ENCODE data around the gene CDK11A.
"Not testable (repeated sequence)": the region's sequence is repeated elsewhere in the genome, so short reads cannot be mapped to it uniquely, and the experiment has no call there.

CDK11A gene

DNA sequence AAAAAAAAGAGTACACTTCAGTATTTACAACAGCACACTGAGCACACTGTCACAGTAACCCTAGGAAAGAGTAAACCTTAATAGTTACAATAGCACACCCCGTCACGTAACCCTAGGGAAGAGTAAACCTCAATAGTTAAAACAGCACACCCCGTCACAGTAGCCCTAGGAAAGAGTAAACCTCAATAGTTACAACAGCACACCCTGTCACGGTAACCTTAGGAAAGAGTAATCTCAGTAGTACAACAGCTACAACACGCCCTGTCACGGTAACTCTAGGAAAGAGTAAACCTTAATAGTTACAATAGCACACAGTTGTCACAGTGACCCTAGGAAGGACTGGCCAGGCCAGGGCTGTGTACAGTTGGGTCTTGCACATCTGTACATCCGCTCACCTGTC lies 3.0 kb downstream of the CDK11A start:
- no peak for DNase-seq

DNA sequence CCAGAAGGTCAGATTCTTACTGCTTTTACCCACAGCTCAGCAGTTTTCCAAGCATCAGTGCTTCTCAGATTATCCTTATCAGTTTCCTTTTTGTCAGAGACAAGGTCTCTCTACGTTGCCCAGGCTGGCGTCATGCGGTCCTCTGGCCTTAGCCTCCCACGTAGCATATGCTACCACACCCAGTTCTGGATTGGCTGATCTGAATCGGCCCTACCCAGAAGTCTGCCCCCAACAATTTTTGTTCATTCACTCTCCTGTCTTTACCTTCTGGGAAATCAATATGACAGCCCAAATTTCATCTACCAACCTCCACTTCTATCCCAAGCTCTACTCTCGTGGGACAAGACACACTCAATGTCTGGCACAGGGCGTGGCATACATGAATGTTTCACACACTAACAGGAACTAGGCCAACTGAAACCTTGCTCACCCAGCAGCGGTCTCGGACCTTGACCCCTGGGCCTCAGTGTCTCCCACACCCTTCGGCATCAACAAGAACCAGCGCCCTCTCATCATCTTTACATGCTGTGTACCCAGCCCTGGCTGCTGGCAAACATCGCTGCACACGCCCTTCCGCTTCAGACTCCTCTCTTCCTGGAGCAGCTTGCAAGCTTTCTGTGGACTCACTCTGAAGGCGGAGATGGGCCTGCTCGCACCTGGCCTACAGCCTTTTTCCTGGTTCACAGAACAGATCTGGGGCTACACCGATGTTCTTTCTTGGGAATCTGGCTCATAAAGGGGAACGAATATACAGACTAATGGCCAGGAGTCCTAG lies 8.9 kb downstream of the CDK11A start:
- DNase-seq = not testable (repeated sequence)

DNA sequence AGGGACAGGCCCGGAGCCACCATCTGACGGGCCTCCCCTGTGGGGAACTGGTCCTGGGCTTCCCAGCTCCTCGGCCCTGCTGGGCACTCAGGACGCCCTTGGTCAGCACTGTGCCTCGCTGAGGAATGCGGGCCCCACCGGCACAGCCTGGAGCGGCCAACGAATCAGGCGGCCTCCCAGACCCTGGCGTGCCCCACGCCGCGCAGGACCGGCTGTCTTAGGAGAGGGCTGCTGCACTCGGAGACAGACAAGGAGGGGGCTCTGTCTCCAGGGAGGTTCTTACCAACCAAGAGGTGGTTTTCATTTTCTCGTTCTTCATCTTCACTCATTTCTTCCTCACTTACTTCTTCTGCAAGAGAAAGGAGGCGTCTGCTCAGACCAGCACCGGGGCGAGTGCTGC lies 16.3 kb downstream of the CDK11A start:
- not testable (repeated sequence) for DNase-seq

DNA sequence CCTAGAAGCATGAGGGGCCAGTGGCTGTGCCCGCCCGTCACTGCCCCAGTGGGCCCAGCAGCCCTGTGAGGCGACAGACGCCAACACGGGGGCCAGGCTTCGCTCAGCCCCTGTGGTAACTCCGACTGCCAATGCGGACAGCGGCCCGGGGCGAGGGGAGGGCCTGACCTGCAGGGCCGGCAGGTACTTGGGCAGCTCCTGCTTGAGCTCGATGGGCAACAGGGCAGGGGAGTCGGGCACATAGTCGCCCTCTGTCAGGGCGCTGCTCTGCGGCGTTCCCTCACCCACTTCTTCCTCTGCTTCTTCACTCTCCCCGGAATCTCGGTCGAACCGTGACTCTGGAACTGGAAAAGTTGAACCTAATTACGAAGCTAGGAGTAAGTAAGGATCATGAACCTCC lies 16.9 kb downstream of the CDK11A start:
- not testable (repeated sequence) for DNase-seq

DNA sequence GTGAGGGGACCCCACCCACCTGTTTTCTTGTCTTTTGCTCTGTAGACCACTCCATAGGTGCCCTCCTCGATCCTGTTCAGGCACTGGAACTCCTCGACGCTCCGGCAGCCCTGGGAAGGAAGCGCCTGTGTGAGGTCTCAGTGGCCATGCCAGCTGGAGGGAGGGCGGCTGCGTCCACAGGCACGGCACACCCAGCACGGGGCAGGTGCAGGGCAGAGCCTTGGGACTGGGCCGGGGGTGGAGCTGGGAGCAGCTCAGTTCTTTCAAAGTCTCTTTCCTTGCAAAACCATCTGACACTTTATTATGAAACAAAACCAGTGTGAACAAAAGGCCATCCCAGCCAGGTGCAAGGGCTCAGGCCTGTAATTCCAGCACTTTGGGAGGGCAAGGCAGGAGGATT lies 18.5 kb downstream of the CDK11A start:
- DNase-seq = not testable (repeated sequence)

DNA sequence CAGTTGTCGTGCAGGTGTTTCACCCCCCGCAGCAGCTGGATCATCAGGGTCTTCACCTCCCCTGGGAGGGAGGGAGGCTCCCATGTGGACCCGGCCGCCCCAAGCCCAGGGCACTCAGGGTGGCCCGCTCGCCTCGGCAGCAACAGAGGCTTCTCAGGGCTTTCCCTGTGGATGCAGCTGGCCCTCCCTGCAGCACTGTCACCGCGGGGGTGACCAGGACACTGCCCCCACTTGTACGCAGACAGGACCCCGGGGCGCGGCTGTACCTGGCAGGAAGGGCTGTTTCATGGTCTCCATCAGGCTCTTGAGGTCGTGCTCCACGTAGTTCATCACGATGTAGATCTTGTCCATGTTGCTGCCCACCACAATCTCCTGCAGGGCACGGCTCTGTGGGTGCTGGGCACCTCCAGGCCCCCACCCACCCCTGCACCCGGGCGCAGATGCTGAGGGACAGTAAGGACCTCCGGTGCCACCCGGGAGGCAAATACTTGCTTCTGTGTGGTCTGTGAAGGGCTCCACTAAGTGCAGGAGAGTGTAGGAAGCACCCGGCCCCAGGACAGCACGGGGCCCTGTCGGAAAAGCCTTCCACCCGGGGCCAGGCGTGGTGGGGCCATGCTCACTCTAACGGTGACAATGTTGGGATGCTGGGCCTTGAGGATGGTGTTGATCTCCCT lies 19.7 kb downstream of the CDK11A start:
- DNase-seq = not testable (repeated sequence)

DNA sequence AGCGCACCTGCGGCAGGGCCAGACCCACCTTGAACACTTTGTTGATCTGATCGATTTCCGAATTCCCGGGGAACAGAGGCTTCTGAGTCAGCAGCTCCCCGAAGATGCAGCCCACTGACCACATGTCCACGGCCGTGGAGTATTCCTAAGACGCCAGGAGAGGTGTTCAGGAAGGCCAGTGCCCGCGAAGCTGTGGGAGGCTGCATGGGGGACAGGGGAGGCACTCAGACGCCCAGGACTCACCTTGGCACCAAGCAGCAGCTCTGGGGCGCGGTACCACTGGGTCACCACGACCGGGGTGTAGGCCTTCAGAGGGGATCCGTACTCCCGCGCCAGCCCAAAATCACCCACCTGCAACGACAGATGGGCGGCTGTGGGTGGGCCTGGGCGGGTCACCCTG lies 20.4 kb downstream of the CDK11A start:
- no peak for DNase-seq

DNA sequence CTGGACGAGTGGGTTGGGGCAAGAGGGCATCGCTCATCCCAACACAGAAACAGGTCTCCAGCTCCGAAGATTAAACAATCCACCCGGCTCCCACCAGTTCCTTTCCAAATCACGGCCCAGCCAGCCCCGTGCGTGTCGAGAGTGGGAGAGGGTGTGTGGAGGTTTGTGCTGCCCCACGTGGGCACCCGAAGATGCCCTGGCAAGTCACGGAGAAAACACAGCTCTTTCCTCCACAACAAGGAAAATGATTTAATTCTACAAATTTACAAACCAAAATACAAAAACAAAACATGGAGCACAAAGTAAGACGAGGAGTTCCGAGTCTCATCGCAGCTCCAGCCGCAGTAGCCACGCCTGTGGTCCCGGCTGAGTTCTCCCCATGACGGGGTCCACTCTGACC lies 21.7 kb downstream of the CDK11A start:
- DNase-seq = not testable (repeated sequence)

DNA sequence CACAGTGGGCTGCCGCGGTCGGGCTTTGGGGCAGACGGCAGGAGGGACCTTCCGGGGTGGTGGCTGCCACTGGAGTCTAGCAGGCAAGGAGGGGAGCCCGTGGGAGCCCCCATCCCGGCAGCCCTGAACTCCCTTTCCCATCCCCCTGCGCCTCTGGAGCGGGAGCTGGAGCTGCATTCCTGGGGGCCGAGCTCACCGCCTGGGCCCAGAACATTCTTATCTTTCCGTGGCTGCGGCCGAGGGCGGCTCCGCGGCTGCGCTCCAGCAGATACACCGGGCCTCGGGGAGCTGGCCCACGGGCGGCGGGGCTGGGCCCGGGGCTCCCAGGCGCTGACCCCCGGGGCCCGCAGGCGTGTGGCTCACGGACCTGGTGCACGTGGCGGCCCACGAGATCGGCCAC lies 23.6 kb downstream of the CDK11A start:
- DNase-seq = not testable (repeated sequence)

DNA sequence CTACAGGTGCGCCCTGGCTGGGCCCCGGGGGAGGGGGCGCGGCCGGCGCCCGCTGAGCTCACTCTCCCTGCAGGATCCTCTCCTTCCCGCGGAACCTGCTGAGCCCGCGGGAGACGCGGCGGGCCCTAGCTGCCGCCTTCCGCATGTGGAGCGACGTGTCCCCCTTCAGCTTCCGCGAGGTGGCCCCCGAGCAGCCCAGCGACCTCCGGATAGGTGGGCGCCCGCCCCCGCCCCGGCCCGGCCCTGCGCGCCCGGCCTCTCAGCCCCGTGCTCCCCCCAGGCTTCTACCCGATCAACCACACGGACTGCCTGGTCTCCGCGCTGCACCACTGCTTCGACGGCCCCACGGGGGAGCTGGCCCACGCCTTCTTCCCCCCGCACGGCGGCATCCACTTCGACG lies 24.1 kb downstream of the CDK11A start:
- DNase-seq = not testable (repeated sequence)

DNA sequence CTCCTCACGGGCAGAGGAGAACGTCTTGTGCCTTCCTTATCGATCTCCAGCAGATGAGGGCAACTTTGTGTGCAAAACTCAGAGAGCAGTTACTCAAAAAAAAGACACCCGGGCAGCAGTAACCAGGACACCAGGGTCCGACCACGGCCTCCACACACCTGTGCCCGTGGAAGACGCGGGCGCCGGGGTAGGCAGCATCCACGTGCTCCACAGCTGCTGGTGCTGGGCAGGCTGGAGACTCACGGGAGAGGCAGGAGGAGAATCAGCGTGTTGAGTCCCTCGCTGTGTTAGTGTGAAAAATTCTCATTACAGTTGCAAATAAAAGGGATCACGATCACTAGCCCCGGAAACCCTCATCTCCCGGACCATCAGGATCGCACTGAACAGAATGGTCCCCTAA lies 25.1 kb downstream of the CDK11A start:
- not testable (repeated sequence) for DNase-seq

DNA sequence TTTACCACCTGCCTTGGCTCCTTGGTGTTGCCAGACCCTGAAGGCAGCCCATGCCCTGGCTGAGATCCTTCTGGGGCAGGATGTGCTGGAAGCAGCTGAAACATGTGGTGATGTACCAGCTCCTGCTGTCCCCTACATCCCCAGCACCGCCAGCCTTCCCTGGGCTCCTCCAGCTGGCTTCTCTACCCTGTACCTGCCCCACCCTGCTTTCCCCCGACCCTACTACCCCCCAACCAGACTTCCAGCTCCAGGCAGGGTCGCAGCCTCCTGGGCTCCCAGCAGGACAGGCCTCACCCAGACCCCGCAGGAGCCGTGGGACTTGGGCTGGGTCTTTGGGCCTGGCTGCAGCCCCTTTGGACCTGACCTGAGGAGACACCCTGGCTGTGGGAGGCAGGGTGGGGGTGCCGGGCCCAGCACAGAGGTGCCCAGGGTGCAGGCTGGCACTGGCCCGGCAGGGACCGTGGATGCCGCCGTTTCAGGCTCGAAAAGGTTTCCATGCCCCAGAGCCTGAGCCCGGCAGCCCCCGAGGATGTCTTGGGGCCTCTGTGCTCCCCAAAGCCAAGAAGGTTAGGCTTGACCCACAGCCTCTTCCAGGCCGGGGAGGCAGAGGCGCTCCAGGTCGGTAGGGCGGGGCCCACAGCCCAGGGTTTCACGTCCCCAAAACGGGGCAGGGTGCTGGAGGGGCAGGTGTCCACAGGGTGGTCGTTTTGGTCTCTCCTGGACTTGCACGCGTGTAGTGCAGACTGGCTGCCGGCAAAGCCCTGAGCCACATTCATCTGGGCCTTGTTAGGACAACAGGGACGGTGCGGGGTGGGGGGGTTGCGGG lies 26.6 kb downstream of the CDK11A start:
- DNase-seq = not testable (repeated sequence)

DNA sequence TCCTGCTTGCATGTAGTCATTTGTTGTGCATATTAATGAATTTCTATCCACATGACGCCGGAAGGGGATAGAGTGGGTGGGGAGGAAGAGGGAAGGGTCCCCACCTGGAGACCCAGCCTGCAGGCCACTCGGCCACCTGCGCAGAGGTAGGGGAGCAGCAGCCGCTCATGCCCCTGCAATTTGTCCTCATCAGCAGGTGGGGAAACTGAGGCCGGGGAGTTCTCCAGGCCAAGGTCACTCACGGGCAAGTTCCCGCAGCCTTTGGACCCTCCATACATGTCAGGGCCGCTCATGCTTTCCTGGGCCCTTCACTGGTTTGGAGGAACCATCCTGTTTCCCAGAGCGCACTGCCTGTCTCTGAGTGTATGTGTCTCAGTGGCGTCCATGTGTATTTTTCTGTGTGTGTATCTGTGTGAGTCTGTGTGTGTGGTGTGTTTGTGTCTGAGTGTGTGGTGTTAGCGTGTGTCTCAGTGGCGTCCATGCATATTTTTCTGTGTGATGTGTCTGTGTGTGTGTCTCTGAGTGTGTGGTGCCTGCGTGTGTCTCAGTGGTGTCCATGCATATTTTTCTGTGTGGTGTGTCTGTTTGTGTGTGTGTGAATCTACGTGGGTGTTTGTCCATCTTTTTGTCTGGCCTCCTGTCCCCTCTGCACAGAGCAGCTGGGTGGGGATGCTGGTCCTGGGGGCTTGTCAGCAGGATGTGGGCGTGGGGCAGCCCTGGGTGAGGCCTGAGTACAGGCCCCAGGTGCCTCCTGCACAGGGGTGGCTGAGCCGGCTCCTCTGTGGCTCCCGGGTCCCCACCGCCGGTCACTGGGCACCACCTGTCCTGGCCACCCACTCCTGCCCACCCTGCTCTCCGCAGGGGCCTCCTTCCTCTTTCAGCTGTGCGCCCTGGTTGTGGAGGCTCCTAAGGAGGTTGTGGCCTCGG lies 27.5 kb downstream of the CDK11A start:
- not testable (repeated sequence) for DNase-seq

DNA sequence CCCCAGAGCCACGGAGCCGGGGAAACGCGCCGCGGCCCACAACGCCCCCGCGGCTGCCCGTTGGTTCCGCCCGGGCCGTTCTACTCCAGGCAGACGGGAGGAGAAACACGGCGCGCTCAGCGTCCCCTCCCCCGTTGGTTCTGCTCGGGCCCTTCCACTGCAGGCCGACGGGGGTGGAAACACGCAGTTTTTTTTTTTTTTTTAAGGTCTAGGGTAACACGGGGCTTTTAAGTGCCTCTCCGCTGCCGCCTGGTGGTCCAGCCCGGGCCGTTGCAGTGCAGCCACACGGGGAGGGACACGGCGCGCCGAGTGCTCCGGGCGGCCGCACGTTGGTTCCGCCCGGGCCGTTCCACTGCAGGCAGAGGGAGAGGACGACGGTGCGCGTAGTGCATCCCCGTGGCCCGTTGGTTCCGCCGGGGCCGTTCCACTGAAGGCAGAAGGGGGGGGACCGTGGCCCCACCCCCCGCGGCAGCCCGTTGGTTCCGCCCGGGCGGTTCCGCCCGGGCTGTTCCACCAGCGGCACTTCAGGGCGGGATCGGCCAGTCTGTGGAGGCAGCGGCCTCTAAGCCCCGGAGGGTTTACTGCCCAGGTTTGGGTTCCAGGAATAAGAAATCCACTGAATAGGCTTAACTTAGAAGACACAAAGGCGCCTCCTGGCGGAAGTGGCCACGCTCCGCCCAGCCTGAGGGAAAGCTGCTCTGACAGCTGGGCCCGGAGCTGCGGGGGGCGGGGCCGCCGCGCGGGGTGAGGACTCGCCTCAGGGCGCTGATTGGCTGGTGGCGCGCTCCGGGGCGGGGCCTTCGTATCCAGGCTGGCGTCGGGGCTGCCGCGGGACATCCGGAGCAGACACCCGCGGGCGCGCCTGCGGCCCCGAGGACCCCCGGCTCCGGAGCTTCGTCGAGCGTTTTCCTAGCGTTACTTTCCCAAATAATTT lies 31.2 kb downstream of the CDK11A start, which contains the start of gene SLC35E2B:
Gene SLC35E2B (minus strand): TSS at position 82 of the 934 bp plus-strand sequence. CDS start 16,096 bp downstream, outside the sequence.
- peak; percentile 94 for DNase-seq

DNA sequence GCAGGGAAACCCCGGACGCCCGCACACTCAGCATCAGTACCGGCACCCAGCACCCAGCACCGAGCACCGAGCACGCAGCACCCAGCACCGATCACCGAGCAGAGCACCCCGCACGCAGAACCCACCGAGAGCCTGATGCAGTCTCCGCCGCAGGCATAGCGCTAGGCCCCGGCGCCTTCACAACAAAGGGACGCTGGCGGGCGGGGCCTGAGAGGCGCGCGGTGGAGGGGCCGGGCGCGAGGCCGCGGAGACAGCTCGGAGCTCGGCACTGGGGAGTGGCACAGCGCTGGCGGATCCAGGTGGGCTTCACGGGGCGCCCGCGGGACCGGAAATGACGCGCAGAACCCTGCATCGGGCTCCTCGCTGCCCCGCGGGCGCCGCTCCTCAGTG lies 31.8 kb downstream of the CDK11A start:
- DNase-seq = peak; percentile 59

DNA sequence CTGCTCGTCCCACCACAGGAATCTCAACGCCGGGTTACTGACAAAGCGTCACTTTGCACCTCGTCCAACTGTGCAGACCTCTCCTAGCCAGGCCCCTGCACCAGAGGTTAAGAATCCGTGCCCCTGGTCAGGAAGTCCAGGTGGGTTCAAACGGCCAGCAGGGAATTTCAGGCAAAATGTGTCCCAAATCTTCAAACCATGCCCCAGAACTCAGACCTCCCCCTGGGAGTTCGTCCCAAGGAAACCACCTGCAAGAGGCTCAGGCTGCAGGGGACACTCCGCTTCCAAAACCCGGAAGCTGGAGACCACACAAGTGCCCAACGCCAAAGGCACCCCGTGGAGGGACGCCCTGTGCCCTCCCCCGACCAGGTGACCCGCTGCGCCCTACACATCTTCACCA lies 32.7 kb downstream of the CDK11A start:
- DNase-seq = not testable (repeated sequence)

DNA sequence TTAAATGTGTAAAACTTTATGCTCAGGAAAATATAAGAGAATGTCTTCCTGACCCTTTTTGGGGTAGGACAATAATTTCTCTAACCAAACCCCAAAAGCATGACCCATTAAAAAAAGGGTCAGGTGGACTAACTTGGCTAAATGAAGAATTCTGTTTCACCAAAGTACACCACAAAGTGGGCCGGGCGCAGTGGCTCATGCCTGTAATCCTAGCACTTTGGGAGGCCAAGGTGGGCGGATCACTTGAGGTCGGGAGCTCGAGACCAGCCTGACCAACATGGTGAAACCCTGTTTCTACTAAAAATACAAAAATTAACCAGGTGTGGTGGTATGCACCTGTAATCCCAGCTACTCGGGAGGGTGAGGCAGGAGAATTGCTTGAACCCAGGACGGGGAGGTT lies 34.6 kb downstream of the CDK11A start:
- DNase-seq = not testable (repeated sequence)

DNA sequence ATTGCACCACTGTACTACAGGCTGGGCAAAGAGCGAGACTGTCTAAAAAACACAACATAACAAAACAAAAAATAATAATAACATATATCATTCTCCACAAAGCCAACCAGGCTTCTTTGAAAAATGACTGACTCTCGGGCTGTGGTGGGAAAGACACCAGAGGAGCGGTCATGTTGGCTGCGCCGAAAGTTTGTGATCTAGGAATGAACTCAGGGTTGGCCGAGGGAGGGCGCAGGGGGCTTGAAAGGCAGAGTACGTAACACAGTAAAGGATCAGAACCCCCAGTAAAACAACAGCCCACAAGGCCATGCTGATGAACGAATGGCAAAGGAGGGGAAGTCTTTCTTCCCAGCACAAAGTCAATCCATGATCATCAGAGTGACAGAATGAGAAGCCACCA lies 36.3 kb downstream of the CDK11A start:
- no peak for DNase-seq

DNA sequence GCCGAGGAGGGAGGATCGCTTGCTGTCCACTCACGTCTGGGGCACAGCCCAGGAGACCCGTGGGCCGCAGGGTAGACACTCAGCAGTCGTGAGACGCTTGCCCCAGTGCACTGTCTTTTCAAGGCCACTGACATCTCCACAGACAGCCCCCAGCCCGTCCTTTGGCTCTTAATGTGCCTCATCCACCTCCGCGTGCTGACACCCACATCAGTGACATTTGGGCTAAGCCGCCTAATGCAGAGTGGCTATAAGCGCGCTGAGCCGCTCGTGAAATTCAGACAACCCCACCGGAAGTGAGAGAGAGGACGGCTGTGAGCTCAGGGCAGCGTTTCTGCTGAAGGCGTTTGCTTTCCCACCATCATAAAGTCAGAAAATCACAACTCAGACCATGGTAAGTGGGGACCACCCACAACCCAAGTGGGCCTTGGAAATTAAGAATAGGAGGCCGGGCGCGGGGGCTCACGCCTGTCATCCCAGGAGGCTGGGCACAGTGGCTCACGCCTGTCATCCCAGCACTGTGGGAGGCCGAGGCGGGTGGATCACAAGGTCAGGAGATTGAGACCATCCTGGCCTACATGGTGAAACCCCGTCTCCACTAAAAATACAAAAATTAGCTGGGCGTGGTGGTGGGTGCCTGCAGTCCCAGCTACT lies 40.0 kb downstream of the CDK11A start:
- DNase-seq = no peak

Data from fibroblast of skin of scalp (primary cell).